ENCODE measurements around the gene EDN2. TPM values are rescaled to one million over a fixed set of nuclear protein-coding genes. Genes with fewer than 3 reads are reported as not detected.

EDN2 gene
- total RNA-seq = 0.32 TPM
- polyA plus RNA-seq = 0.44 TPM

DNA sequence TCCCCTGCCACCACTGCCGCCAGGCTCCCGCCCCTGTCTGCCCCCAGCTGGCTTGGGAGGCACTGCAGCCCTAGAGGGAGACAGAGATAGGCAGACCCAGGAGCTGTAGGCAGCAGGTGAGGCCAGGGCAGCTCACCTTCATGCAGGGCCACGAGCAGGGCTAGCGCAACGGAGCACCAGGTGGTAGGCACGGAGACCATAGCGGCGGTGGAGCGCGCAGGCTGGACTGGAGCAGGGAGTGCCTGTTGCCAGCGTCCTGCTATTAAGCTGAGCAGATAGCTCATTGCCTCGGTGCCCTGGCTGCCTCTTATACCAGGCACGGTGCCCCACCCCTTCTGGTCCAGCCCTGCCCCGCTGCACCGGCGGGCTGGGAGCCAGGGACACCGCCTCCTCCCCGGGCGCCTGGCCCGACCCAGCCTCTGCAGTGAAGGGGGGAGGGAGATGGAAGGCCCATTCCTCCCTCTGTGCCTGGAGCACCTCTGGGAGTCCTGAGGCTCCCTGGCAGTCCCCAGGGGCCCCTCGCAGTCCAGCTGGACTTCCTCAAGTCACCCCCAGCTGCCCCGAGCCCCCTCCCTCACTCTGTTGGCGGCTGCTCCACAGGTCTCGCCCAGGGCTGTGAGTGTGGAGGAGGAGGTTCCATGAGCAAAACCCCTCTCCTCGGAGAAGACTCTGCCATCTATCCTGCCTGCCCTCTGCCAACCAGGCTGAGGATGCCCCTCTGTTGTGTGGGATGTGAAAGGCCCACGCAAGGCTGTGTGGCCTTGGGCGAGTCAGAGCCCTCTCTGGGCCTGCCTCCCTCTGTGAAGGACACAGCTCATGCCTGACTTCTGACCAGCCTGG is at the start of gene EDN2:
EDN2 (minus strand) TSS at position 282 of the 840 bp plus-strand sequence; CDS start at position 200, 82 bp downstream.
- no peak for DNase-seq (ENCODE audit: extremely low spot score)
- H3K27ac ChIP-seq (ENCODE audit: low read depth) = no peak within 1 kb of the TSS
- no peaks in the 10 kb centered on the region for H3K36me3 ChIP-seq (ENCODE audit: insufficient read depth)
- no peaks in the 10 kb centered on the region for H3K4me1 ChIP-seq (ENCODE audit: insufficient read depth)
- no peak within 1 kb of the TSS for H3K4me3 ChIP-seq (ENCODE audit: low read depth, low read length)
- WGBS = 48% methylated on average over 27 of the region's 27 CpGs

DNA sequence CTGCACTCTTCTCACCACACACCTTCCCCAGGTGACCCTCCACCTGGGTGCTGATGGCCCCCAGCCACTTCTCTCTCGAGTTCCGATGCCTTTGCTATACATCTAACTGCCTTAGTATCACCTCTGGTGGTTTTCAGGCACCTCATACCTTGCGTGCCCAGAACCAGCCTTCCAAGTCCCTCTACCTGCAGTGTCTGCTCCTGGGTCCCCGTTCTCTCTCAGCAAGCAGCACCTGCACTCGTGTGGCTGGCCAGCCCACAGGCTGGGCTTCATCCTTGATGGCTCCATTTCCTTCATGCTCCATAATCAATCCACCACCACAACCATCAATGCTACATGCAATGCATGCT is 49.2 kb upstream of the EDN2 start:
- Histone ChIP-seq H3K4me3 (ENCODE audit: low read depth, low read length) (no peak overlapping the region), H3K27ac (ENCODE audit: low read depth) (no peak overlapping the region), H3K4me1 (ENCODE audit: insufficient read depth) (no peaks in the 10 kb centered on the region), H3K36me3 (ENCODE audit: insufficient read depth) (no peaks in the 10 kb centered on the region)
- WGBS = 86% methylated on average over 5 of the region's 5 CpGs
- DNase-seq (ENCODE audit: extremely low spot score) = no peak

DNA sequence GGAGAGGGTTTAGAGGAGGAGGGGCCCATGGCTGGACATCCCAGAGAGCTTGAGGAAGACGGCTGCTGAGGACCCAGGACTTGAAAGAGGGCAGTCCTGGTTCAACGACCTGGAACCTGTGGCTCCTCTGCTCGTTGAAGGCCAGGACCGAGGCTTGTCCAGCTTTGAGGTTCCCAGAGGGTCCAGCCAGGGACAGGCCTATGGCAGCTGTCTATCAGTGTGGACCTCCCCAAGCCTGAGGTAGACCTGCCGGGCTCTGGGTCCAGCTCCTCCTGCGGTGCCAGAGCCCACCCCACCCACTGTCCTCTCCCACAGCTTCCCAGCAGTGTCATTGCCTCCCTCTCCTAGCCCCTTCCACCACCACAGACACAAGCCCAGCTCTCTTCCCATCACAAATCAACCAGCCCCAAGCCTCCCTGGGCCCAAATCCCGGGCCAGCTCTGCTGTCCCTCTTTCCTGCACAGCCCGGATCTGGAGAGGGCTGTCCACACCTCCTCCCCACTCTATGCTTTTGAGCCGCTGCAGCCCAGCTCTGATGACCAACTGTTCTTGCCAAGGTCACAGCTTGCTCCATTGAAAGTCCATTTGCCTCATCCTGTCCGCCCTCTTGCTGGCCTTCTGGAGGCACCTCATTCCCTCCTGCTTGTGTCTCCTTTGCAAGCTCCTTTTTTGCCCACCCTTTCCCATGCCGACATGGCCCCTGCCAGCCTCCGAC is 48.7 kb upstream of the EDN2 start:
- DNase-seq (ENCODE audit: extremely low spot score) = no peak
- 92% methylated on average over 12 of the region's 12 CpGs for WGBS
- Histone ChIP-seq H3K36me3 (ENCODE audit: insufficient read depth) (no peaks in the 10 kb centered on the region), H3K27ac (ENCODE audit: low read depth) (no peak overlapping the region), H3K4me1 (ENCODE audit: insufficient read depth) (no peaks in the 10 kb centered on the region), H3K4me3 (ENCODE audit: low read depth, low read length) (no peak overlapping the region)

DNA sequence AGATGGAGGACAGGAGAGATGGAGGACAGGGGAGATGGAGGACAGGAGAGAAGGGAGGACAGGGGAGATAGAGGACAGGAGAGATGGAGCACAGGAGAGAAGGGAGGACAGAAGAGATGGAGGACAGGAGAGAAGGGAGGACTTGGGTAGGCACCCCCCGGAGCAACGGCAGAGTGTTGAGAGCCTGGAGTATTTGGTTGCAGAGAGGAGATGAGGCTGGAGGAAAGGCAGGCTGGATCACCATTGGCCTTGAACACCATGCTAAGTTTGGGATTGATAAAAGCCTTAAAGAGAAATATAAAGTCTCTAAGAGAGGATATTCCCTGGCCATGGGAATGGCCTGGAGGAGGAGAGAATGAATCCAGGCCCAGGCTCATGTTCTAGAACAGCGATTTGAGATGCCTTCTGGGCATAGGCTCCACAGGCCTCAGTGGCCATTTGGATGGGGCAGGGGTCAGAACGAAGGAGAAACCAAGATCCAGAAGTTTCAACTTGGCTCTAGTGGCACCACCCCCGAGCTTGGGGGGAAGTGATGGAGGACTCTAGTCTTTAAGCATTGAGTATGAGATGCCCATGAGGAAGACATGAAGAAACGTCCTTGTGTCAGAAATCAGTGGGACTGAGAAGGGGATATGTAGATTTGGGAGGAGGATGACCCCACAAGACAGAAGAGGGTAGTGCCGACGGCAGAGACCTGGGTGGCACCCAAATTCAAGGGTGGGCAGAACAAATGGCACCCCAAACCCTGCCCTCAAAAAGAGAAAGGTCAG is 47.9 kb upstream of the EDN2 start:
- Histone ChIP-seq H3K4me3 (ENCODE audit: low read depth, low read length) (no peak overlapping the region), H3K27ac (ENCODE audit: low read depth) (no peak overlapping the region), H3K36me3 (ENCODE audit: insufficient read depth) (no peaks in the 10 kb centered on the region), H3K4me1 (ENCODE audit: insufficient read depth) (no peaks in the 10 kb centered on the region)
- DNase-seq (ENCODE audit: extremely low spot score) = no peak
- 94% methylated on average over 8 of the region's 8 CpGs for WGBS

DNA sequence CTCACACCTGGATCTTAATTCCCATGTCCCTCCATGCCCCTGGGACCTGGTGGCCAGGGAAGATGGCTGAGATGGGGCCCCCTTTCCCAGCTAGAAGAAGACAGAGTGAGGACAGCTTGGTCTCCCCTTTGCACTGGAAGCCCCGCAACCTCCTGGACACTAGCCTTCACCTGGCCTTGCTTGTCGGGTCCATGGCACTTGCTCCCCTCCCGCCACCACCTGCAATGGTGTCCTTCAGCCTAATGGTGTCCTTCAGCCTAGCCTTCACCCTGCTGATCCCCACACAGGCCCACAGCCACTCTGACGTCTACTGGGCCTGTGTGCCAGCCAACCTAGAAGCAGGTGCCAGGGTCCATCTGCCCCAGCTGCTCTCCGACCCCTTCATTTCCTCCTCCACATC is 45.9 kb upstream of the EDN2 start:
- no peak overlapping the region for H3K27ac ChIP-seq (ENCODE audit: low read depth)
- DNase-seq (ENCODE audit: extremely low spot score) = no peak
- WGBS = 93% methylated on average over 5 of the region's 5 CpGs
- no peak overlapping the region for H3K4me3 ChIP-seq (ENCODE audit: low read depth, low read length)
- no peaks in the 10 kb centered on the region for H3K4me1 ChIP-seq (ENCODE audit: insufficient read depth)
- no peaks in the 10 kb centered on the region for H3K36me3 ChIP-seq (ENCODE audit: insufficient read depth)

DNA sequence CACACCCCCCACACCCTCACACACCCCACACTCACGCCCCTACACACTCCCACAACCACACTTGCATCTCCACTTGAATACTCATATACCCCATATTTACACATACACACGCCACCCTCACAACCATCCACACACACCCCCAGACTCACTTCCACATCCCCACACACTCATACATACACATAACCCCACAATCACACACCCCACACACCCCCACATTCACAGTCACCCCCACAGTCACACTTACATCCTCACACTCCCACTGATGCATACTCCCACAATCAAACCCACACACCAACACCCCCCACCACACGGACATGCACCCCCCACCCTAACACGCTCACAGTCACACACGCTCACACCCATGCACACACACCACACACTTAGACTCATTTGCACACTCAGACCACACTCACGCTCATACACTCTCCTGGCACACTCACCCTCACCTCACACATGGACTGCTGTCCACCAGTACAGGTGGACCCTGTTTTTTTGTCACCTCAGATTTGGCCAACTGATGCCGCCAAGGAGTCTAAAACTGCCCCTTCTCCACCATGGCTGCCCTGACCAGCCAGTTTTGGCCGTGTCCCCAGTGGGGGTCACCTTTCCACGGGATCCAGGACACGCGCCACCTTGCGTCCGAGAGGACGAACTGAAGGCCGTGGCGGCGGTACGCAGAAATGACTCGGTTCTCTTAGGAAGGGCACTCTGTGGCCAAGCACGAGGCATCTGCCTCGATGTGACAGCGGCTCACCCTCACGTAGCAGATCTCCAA is 45.3 kb upstream of the EDN2 start:
- no peaks in the 10 kb centered on the region for H3K4me1 ChIP-seq (ENCODE audit: insufficient read depth)
- H3K27ac ChIP-seq (ENCODE audit: low read depth) = no peak overlapping the region
- no peak overlapping the region for H3K4me3 ChIP-seq (ENCODE audit: low read depth, low read length)
- DNase-seq (ENCODE audit: extremely low spot score) = no peak
- no peaks in the 10 kb centered on the region for H3K36me3 ChIP-seq (ENCODE audit: insufficient read depth)
- WGBS = 90% methylated on average over 23 of the region's 23 CpGs

DNA sequence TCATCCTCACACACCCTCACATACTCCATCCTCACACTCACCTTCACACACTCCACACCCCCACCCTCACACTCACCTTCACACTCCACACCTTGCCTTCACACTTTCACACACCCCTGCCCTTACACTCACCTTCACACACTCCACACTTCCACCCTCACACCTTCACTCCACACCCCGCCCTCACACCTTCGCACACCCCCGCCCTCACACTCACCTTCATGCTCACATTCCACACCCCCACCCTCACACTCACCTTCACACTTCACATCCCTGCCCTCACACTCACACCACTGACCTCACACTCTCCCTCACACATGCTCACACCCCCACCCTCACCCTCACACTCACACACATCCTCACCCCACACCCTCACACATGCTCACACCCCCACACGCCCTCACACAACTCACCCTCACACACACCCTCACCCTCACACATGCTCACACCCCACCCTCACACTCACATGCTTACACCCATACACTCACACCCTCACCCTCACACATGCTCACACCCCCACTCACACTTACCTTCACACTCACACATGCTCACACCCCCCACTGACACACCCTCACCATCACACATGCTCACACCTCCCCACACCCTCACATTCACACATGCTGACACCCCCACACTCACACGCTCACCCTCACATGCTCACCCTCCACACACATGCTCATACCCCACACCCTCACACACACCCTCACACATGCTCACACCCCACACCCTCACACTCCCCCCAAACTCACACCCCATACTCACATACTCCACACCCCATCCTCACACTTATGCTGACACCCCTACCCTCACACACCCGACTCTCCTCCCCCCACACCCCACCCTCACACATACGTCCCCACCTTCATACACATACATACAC is 44.5 kb upstream of the EDN2 start:
- DNase-seq (ENCODE audit: extremely low spot score) = no peak
- H3K4me3 ChIP-seq (ENCODE audit: low read depth, low read length) = no peak overlapping the region
- WGBS = 62% methylated on average over 7 of the region's 7 CpGs
- H3K4me1 ChIP-seq (ENCODE audit: insufficient read depth) = no peaks in the 10 kb centered on the region
- no peaks in the 10 kb centered on the region for H3K36me3 ChIP-seq (ENCODE audit: insufficient read depth)
- no peak overlapping the region for H3K27ac ChIP-seq (ENCODE audit: low read depth)

DNA sequence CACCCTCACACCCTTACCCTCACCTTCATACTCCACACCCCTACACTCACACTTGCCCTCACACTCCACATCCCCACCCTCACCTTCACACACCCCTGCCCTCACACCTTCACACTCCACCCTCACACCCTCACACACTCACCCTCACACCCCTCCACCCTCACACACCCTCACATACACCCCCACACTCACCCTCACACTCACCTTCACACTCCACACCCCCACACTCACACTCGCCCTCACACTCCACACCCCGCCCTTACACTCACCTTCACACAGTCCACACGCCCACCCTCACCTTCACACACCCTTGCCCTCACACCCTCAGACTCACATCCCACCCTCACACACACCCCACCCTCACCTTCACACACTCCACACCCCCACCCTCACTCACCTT is 43.6 kb upstream of the EDN2 start:
- no peak for DNase-seq (ENCODE audit: extremely low spot score)
- WGBS = 97% methylated on average over 3 of the region's 3 CpGs

DNA sequence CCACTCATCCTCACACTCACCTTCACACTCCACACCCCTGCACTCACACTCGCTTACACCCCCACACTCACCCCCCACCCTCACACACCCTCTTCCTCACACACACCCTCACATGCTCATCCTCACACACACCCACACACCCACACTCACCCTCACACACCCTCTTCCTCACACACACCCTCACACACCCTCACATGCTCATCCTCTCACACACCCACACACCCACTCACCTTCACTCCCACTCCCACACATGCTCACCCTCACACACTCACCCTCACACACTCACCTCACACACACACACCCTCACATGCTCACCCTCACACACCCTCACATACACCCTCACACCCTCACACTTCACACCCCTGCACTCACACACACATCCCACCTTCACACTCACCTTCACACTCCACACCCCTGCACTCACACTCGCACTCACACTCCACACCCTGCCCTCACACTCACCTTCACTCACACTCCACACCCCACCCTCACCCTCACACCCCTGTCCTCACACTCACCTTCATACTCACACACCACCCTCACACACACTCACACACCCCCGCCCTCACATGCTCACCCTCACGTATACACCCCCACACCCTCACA is 42.6 kb upstream of the EDN2 start:
- WGBS = 96% methylated on average over 4 of the region's 4 CpGs
- DNase-seq (ENCODE audit: extremely low spot score) = no peak
- Histone ChIP-seq H3K4me3 (ENCODE audit: low read depth, low read length) (no peak overlapping the region), H3K36me3 (ENCODE audit: insufficient read depth) (no peaks in the 10 kb centered on the region), H3K4me1 (ENCODE audit: insufficient read depth) (no peaks in the 10 kb centered on the region), H3K27ac (ENCODE audit: low read depth) (no peak overlapping the region)

More for the DNA sequence above, 43.6 kb upstream of the EDN2 start:
- H3K4me1 ChIP-seq (ENCODE audit: insufficient read depth) = no peaks in the 10 kb centered on the region
- H3K27ac ChIP-seq (ENCODE audit: low read depth) = no peak overlapping the region
- H3K36me3 ChIP-seq (ENCODE audit: insufficient read depth) = no peaks in the 10 kb centered on the region
- no peak overlapping the region for H3K4me3 ChIP-seq (ENCODE audit: low read depth, low read length)

DNA sequence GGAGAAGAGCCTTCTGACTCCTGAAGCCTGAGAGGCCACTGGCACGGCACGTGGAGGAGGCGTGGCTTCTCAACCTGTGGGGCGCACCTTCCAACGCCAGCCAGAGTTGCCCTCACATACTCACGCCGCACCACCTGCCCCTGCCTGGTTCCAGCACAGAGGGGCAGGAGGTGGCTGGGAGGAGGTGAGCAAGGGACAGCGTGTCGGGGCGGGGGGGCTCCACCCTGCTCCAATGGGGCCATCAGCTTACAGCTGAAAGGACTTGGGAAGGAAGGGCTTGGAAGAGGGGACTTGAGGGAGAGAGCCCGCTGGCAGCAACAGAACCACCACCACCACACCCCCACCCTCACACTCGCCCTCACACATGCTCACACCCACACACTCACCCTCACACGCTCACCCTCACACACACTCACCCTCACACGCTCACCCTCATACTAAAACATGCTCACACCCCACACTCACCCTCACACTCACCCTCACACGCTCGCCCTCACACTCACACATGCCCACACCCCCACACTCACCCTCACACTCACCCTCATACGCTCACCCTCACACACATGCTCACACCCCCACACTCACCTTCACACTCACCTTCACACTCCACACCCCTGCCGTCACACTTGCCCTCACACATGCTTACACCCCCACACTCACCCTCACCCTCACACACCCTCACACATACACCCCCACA is 41.6 kb upstream of the EDN2 start:
- H3K27ac ChIP-seq (ENCODE audit: low read depth) = no peak overlapping the region
- no peaks in the 10 kb centered on the region for H3K36me3 ChIP-seq (ENCODE audit: insufficient read depth)
- no peak for DNase-seq (ENCODE audit: extremely low spot score)
- WGBS = 86% methylated on average over 18 of the region's 18 CpGs
- H3K4me1 ChIP-seq (ENCODE audit: insufficient read depth) = no peaks in the 10 kb centered on the region
- no peak overlapping the region for H3K4me3 ChIP-seq (ENCODE audit: low read depth, low read length)

DNA sequence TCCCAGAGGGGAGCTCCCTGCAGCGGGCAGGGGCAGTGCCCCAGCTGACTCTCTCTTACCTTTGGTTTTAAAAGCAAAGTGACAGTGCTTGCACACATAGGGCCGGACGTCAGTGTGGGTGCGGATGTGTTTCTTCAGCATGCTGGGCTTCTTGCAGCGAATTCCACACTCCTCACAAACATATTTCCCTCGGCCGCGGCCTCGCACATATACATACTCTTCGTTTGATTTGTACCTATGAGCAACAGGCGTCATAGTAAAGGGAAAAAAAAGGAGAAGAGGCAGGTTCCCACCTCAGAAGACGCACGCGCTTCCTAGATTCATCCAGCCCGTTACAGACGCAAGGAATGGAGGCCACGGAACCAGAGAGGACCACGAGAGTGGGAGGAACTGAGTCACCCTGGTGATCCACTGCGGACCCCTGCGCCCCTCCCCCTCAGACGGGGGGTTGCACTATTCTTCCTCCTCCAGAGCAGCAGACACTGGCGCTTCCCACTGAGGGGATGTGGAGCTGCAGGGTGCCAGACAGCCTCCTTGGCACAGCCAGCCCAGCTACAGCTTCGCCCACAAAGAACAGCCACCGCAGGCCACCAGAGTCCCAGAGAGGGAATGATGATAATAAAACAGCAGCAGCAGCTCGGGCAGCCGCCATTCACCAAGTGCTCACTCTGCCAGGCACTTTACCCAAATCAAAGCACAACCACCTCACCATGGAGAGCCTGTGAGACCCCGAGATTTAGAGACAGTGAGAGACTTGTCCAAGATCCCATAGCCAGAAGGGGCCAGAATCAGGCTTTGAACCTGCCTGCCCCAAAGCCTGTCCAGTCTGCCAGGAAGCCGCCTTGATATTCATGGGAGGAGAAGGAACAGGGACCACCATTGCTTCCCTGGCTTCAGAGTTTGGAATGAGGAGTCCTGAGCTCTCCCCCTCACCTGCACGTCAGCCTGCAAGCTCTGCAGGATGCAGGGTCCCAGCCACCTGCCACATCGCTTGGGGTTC is 40.5 kb upstream of the EDN2 start:
- H3K4me1 ChIP-seq (ENCODE audit: insufficient read depth) = no peaks in the 10 kb centered on the region
- no peak overlapping the region for H3K4me3 ChIP-seq (ENCODE audit: low read depth, low read length)
- no peak for DNase-seq (ENCODE audit: extremely low spot score)
- H3K27ac ChIP-seq (ENCODE audit: low read depth) = no peak overlapping the region
- H3K36me3 ChIP-seq (ENCODE audit: insufficient read depth) = no peaks in the 10 kb centered on the region
- WGBS = 92% methylated on average over 30 of the region's 30 CpGs

All from urinary bladder (tissue), 4 donors.